ENCODE results near the gene SMC5.
"Not testable (repeated sequence)": the region's sequence is repeated elsewhere in the genome, so short reads cannot be mapped to it uniquely, and the experiment has no call there.

The SMC5 gene

GRCh38 chr9:70392850-70393249 is 134.1 kb downstream of the SMC5 start:
- no peak for DNase-seq (ENCODE audit: low read depth)
- TF ChIP-seq CTCF (IDR thresholded peaks at IDR 0.05; ENCODE audit: control insufficient read depth, insufficient read depth, low read depth, low read length, missing control alignments): no peak

GRCh38 chr9:70395652-70396051 is 136.9 kb downstream of the SMC5 start:
- TF ChIP-seq CTCF (IDR thresholded peaks at IDR 0.05; ENCODE audit: control insufficient read depth, insufficient read depth, low read depth, low read length, missing control alignments): no peak
- no peak for DNase-seq (ENCODE audit: low read depth)
- no peak overlapping the region for H3K4me3 ChIP-seq (ENCODE audit: control insufficient read depth, low read depth, low read length)

More at GRCh38 chr9:70392850-70393249, 134.1 kb downstream of the SMC5 start:
- H3K4me3 ChIP-seq (ENCODE audit: control insufficient read depth, low read depth, low read length): no peak overlapping the region

DNA sequence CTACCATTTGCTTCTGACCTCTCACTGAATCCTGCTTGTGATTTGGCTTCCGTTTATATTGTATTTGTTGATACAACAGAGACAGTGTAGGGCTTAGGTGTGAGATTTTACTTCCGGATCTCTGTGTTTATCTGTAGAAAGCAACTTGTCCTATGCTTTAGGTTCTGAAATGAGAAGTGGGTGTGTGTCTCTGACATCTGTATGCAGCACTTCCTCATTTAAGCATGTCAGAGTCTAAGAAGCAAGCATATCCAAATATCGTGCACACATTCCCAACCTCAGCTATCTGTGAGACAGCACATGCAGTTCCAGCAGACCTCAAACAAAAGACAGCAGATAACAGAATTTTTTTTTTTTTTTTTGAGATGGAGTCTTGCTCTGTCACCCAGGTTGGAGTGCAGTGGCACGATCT is 139.4 kb downstream of the SMC5 start:
- no peak for TF ChIP-seq CTCF (IDR thresholded peaks at IDR 0.05; ENCODE audit: control insufficient read depth, insufficient read depth, low read depth, low read length, missing control alignments)
- H3K4me3 ChIP-seq (ENCODE audit: control insufficient read depth, low read depth, low read length): no peak overlapping the region
- DNase-seq (ENCODE audit: low read depth): no peak

- no peak for TF ChIP-seq CTCF (IDR thresholded peaks at IDR 0.05; ENCODE audit: control insufficient read depth, insufficient read depth, low read depth, low read length, missing control alignments)
- H3K4me3 ChIP-seq (ENCODE audit: control insufficient read depth, low read depth, low read length): no peak overlapping the region
- no peak for DNase-seq (ENCODE audit: low read depth)
Measured at GRCh38 chr9:70399141-70399540, 140.4 kb downstream of the SMC5 start.

- TF ChIP-seq CTCF (IDR thresholded peaks at IDR 0.05; ENCODE audit: control insufficient read depth, insufficient read depth, low read depth, low read length, missing control alignments): no peak
- DNase-seq (ENCODE audit: low read depth): no peak
- H3K4me3 ChIP-seq (ENCODE audit: control insufficient read depth, low read depth, low read length): no peak overlapping the region
Measured at GRCh38 chr9:70400107-70400892, 141.5 kb downstream of the SMC5 start.

- not testable (repeated sequence) for DNase-seq (ENCODE audit: low read depth); H3K4me3 ChIP-seq (ENCODE audit: control insufficient read depth, low read depth, low read length)
Measured at GRCh38 chr9:70401241-70401640, 142.5 kb downstream of the SMC5 start.

GRCh38 chr9:70402213-70402612 is 143.4 kb downstream of the SMC5 start:
- H3K4me3 ChIP-seq (ENCODE audit: control insufficient read depth, low read depth, low read length): no peak overlapping the region

More at GRCh38 chr9:70402213-70402612, 143.4 kb downstream of the SMC5 start:
- TF ChIP-seq CTCF (IDR thresholded peaks at IDR 0.05; ENCODE audit: control insufficient read depth, insufficient read depth, low read depth, low read length, missing control alignments): no peak
- DNase-seq (ENCODE audit: low read depth): no peak

Measured in AG09309 (cell line).